BE2C (cell line): ENCODE results near the gene FOSL1.

Experiments
- DNase-seq: peaks from one replicate; pipeline ENCODE4 v3.0.0-alpha.2; 2020
- H3K27me3 ChIP-seq: fragments of 250-450 bp; sonication (Bioruptor Pico); 2 replicates; pipeline ENCODE4 v1.5.1; 2020; ENCODE audit warnings: mild to moderate bottlenecking
- H3K36me3 ChIP-seq: fragments of 250-450 bp; sonication (Bioruptor Pico); 2 replicates; pipeline ENCODE4 v1.5.1; 2020; ENCODE audit warnings: mild to moderate bottlenecking
- H3K4me1 ChIP-seq: fragments of 250-450 bp; sonication (Bioruptor Pico); 2 replicates; pipeline ENCODE4 v1.5.1; 2020
- H3K4me3 ChIP-seq: 2 replicates; pipeline ENCODE4 v1.5.1; 2011; ENCODE audit warnings: low read depth, low read length
- H3K9me3 ChIP-seq: fragments of 250-450 bp; sonication (Bioruptor Pico); 2 replicates; pipeline ENCODE4 v1.5.1; 2020
- CTCF ChIP-seq: IDR thresholded peaks from 2 replicates; pipeline ENCODE4 v1.5.1; 2012; ENCODE audit warnings: mild to moderate bottlenecking, low read depth, low read length

Gene FOSL1

GRCh38 chr11:65932558-65932919 lies 32.4 kb upstream of the FOSL1 start:
- no peak overlapping the region for H3K4me3 ChIP-seq
- H3K36me3 ChIP-seq, result no peaks in the 10 kb centered on the region
- TF ChIP-seq CTCF, result 0 out of 2 replicates have a peak, but pooled peaks have one; percentile 3
- H3K4me1 ChIP-seq, result no peaks in the 10 kb centered on the region
- no peaks in the 10 kb centered on the region for H3K9me3 ChIP-seq
- DNase-seq, result no peak
- no peaks in the 10 kb centered on the region for H3K27me3 ChIP-seq

- Histone ChIP-seq H3K4me3 (no peak overlapping the region), H3K27me3 (no peaks in the 10 kb centered on the region), H3K9me3 (no peaks in the 10 kb centered on the region), H3K36me3 (no peaks in the 10 kb centered on the region), H3K4me1 (no peaks in the 10 kb centered on the region)
- TF ChIP-seq CTCF, result no peak
- DNase-seq, result no peak
Measured at GRCh38 chr11:65931773-65932557, 31.8 kb upstream of the FOSL1 start.

- H3K36me3 ChIP-seq, result no peaks in the 10 kb centered on the region
- no peak overlapping the region for H3K4me3 ChIP-seq
Measured at GRCh38 chr11:65928667-65929066, 28.5 kb upstream of the FOSL1 start.

GRCh38 chr11:65927904-65928397 lies 27.8 kb upstream of the FOSL1 start:
- Histone ChIP-seq H3K4me1 (no peaks in the 10 kb centered on the region), H3K9me3 (no peaks in the 10 kb centered on the region), H3K4me3 (no peak overlapping the region), H3K36me3 (no peaks in the 10 kb centered on the region), H3K27me3 (no peaks in the 10 kb centered on the region)
- DNase-seq, result no peak
- TF ChIP-seq CTCF, result no peak

More at GRCh38 chr11:65928667-65929066, 28.5 kb upstream of the FOSL1 start:
- H3K9me3 ChIP-seq, result no peaks in the 10 kb centered on the region
- no peaks in the 10 kb centered on the region for H3K4me1 ChIP-seq
- H3K27me3 ChIP-seq, result no peaks in the 10 kb centered on the region
- no peak for TF ChIP-seq CTCF
- DNase-seq, result no peak

- Histone ChIP-seq H3K4me1 (no peaks in the 10 kb centered on the region), H3K9me3 (no peaks in the 10 kb centered on the region), H3K4me3 (no peak overlapping the region), H3K36me3 (no peaks in the 10 kb centered on the region), H3K27me3 (no peaks in the 10 kb centered on the region)
- no peak for DNase-seq
- no peak for TF ChIP-seq CTCF
Measured at GRCh38 chr11:65925397-65925796, 25.2 kb upstream of the FOSL1 start.

GRCh38 chr11:65922565-65922964 lies 22.4 kb upstream of the FOSL1 start:
- no peaks in the 10 kb centered on the region for H3K27me3 ChIP-seq
- no peak overlapping the region for H3K4me3 ChIP-seq
- H3K36me3 ChIP-seq, result no peaks in the 10 kb centered on the region
- H3K9me3 ChIP-seq, result no peaks in the 10 kb centered on the region
- no peak for DNase-seq
- no peak for TF ChIP-seq CTCF
- H3K4me1 ChIP-seq, result no peaks in the 10 kb centered on the region
